ENCODE data around the gene SIRPA. TPM values are rescaled to one million over a fixed set of nuclear protein-coding genes. Genes with fewer than 3 reads are reported as not detected.

Gene SIRPA
- total and polyA plus RNA-seq, 2 experiments from 2014 or later, result 93.3 to 101 TPM

DNA sequence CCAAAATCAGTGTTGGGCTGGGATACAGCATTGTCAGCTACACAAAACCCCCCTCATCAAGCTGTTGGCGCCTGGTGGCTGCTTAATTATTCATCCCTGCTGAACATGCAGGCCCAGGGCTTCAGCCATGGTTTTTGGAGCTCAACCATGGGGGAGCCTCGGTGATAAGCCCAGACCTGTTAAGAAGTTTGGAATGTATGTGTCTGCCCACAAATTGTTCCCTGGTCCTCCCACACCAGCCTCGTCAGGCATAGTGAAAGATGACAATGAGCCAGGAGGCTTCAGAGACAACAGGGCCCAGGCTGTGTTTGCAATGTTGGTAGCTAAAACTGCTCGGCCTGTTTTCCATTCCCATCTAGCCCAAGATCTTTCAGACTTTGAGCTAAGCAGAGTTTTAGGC, 34.8 kb upstream of the SIRPA start:
- peak overlapping the region; percentile 97 for H3K27ac ChIP-seq
- H3K27me3 ChIP-seq (replicated peaks; ENCODE audit: insufficient read depth), result no peaks in the 10 kb centered on the region
- no peaks in the 10 kb centered on the region for H3K9me2 ChIP-seq (ENCODE audit: insufficient read depth)
- peaks cover 42% of the 10 kb centered on the region for H3F3A ChIP-seq (ENCODE audit: insufficient read depth)
- peak overlapping the region; percentile 82 for H3K9ac ChIP-seq
- 13% methylated on average over 4 of the region's 4 CpGs for WGBS, 2 experiments (ENCODE audit: low coverage in 1 of 2, low lambda C conversion rate in 2 of 2, missing lambda C conversion rate in 2 of 2)
- no peak overlapping the region for H3K4me3 ChIP-seq
- TF ChIP-seq EZH2phosphoT487 (IDR thresholded peaks at IDR 0.05; ENCODE audit: insufficient read depth, low read depth), result no peak
- no peak for TF ChIP-seq EZH2 (IDR thresholded peaks at IDR 0.05; ENCODE audit: insufficient read depth, poor library complexity, severe bottlenecking)
- peak overlapping the region; percentile 9 for H2AFZ ChIP-seq
- H3K4me1 ChIP-seq (ENCODE audit: insufficient read depth), result peaks cover 40% of the 10 kb centered on the region
- H3K9me3 ChIP-seq (ENCODE audit: low read depth), result no peaks in the 10 kb centered on the region
- H3K4me2 ChIP-seq (ENCODE audit: unreplicated experiment), result peak overlapping the region; percentile 81
- H4K20me1 ChIP-seq (ENCODE audit: insufficient read depth), result no peaks in the 10 kb centered on the region
- in situ Hi-C loops (cut with MboI), result no loop called here
- peak; percentile 94 for DNase-seq
- no peaks in the 10 kb centered on the region for H3K79me2 ChIP-seq (ENCODE audit: insufficient read depth)
- no peaks in the 10 kb centered on the region for H3K36me3 ChIP-seq (ENCODE audit: low read depth)

DNA sequence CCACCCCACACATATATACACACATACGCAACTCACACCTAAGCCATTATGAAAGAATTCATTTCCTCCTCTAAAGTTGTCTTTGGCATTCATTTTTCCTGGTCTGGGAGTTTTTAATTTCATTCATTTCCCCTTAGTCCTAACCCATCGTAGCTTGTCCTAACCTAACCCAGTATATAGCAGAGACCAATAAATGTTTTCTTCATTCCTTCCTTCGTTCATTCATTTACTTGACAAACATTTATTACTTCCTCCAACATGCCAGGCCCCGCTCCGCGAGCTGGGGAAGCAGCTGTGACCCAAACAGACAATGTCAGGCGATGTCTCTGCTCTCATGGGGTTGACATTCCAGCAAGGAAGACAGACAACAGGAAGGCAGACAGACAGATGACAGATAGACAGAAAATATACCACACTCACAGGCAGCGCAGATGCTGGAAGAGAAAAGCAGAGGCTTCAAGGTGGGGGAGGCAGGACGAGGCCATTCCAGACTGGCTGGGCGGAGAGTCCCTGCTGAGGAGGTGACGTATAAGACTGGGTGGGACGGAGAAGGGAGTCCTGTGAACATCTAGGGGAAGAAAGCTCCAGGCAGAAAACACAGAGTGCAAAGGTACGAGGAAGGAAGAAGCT, 33.7 kb upstream of the SIRPA start:
- peak overlapping the region; percentile 97 for H3K27ac ChIP-seq
- no peaks in the 10 kb centered on the region for H3K27me3 ChIP-seq (replicated peaks; ENCODE audit: insufficient read depth)
- peak; percentile 88 for DNase-seq
- no peaks in the 10 kb centered on the region for H3K9me2 ChIP-seq (ENCODE audit: insufficient read depth)
- TF ChIP-seq EZH2 (IDR thresholded peaks at IDR 0.05; ENCODE audit: insufficient read depth, poor library complexity, severe bottlenecking) (no peak), EZH2phosphoT487 (IDR thresholded peaks at IDR 0.05; ENCODE audit: insufficient read depth, low read depth) (no peak)
- H3K4me3 ChIP-seq, result peak overlapping the region; percentile 62
- no peaks in the 10 kb centered on the region for H3K79me2 ChIP-seq (ENCODE audit: insufficient read depth)
- in situ Hi-C loops (cut with MboI), result no loop called here
- H3K9ac ChIP-seq, result peak overlapping the region; percentile 82
- no peaks in the 10 kb centered on the region for H4K20me1 ChIP-seq (ENCODE audit: insufficient read depth)
- H3F3A ChIP-seq (ENCODE audit: insufficient read depth), result peaks cover 42% of the 10 kb centered on the region
- WGBS, 2 experiments (ENCODE audit: low coverage in 1 of 2, low lambda C conversion rate in 2 of 2, missing lambda C conversion rate in 2 of 2), result 15 to 16% methylated on average over 13 of the region's 13 CpGs
- H3K36me3 ChIP-seq (ENCODE audit: low read depth), result no peaks in the 10 kb centered on the region
- H3K4me2 ChIP-seq (ENCODE audit: unreplicated experiment), result peak overlapping the region; percentile 81
- H2AFZ ChIP-seq, result peak overlapping the region; percentile 85
- no peaks in the 10 kb centered on the region for H3K9me3 ChIP-seq (ENCODE audit: low read depth)
- peaks cover 40% of the 10 kb centered on the region for H3K4me1 ChIP-seq (ENCODE audit: insufficient read depth)

DNA sequence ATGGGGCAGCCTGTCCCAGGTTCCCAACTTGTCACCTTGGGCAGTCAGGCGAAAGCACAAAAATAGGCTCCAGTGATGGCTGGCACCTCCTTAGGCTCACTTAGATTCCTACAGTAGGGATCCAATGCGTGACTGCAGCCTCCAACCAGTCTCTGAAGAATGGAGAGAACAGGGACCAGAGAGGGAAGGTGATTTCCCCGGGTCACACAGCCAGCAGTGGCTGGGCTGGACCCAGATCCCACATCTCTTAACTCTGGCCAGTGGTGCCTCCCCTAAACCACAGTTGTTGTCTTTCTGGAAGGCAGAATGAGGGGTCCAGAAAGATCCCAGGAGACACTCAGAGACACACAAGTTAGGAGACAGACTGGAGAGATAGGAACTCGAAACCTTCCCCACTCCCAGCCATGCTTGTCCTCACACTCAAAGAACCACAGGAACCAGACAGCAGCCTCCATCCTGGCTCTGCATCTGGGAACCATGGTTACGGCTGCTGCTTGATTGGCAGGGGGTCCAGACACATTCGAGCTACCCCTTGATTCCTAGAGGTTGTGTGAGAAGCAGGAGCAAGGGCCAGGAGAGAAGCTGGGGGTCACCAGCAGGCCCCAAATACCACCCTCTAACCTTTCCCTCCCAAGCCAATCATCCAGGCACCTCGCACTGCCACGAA, 33.1 kb upstream of the SIRPA start:
- in situ Hi-C loops (cut with MboI), result no loop called here
- H3K9me3 ChIP-seq (ENCODE audit: low read depth), result no peaks in the 10 kb centered on the region
- H3K36me3 ChIP-seq (ENCODE audit: low read depth), result no peaks in the 10 kb centered on the region
- peaks cover 40% of the 10 kb centered on the region for H3K4me1 ChIP-seq (ENCODE audit: insufficient read depth)
- no peaks in the 10 kb centered on the region for H3K27me3 ChIP-seq (replicated peaks; ENCODE audit: insufficient read depth)
- peak overlapping the region; percentile 82 for H3K9ac ChIP-seq
- peak overlapping the region; percentile 62 for H3K4me3 ChIP-seq
- H2AFZ ChIP-seq, result peak overlapping the region; percentile 85
- TF ChIP-seq EZH2phosphoT487 (IDR thresholded peaks at IDR 0.05; ENCODE audit: insufficient read depth, low read depth), result no peak
- no peak for TF ChIP-seq EZH2 (IDR thresholded peaks at IDR 0.05; ENCODE audit: insufficient read depth, poor library complexity, severe bottlenecking)
- H3K27ac ChIP-seq, result peak overlapping the region; percentile 97
- peaks cover 42% of the 10 kb centered on the region for H3F3A ChIP-seq (ENCODE audit: insufficient read depth)
- 43 to 46% methylated on average over 8 of the region's 8 CpGs for WGBS, 2 experiments (ENCODE audit: low coverage in 1 of 2, low lambda C conversion rate in 2 of 2, missing lambda C conversion rate in 2 of 2)
- H3K4me2 ChIP-seq (ENCODE audit: unreplicated experiment), result peak overlapping the region; percentile 81
- no peak for DNase-seq
- no peaks in the 10 kb centered on the region for H3K9me2 ChIP-seq (ENCODE audit: insufficient read depth)
- H3K79me2 ChIP-seq (ENCODE audit: insufficient read depth), result no peaks in the 10 kb centered on the region
- no peaks in the 10 kb centered on the region for H4K20me1 ChIP-seq (ENCODE audit: insufficient read depth)

DNA sequence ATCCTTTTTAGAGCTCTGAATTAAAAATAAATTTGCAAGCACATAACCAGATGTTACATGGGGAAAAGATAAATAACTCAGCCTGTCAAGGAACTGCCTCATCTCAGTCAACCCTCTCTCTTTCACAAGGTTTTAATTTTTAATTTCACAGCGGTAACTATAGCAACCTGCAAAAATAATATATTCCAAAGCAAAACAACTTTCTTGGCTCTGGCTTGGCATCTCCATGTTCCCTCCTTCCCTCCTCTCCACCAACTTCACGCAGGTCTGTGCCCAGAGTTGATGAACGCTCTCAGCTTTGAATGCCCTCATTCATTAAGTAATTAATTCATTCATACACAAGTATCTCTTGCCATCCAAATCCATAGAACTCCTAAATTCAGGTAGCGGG, 32.5 kb upstream of the SIRPA start:
- DNase-seq, result peak; percentile 33
- H3K9ac ChIP-seq, result peak overlapping the region; percentile 82
- no peak overlapping the region for H3K4me3 ChIP-seq
- H3K36me3 ChIP-seq (ENCODE audit: low read depth), result no peaks in the 10 kb centered on the region
- no peaks in the 10 kb centered on the region for H3K9me3 ChIP-seq (ENCODE audit: low read depth)
- H3K9me2 ChIP-seq (ENCODE audit: insufficient read depth), result no peaks in the 10 kb centered on the region
- WGBS, 2 experiments (ENCODE audit: low coverage in 1 of 2, low lambda C conversion rate in 2 of 2, missing lambda C conversion rate in 2 of 2), result 65 to 67% methylated on average over 4 of the region's 4 CpGs
- H3F3A ChIP-seq (ENCODE audit: insufficient read depth), result peaks cover 42% of the 10 kb centered on the region
- H3K27me3 ChIP-seq (replicated peaks; ENCODE audit: insufficient read depth), result no peaks in the 10 kb centered on the region
- no peak for TF ChIP-seq EZH2phosphoT487 (IDR thresholded peaks at IDR 0.05; ENCODE audit: insufficient read depth, low read depth)
- no peak for TF ChIP-seq EZH2 (IDR thresholded peaks at IDR 0.05; ENCODE audit: insufficient read depth, poor library complexity, severe bottlenecking)
- peaks cover 40% of the 10 kb centered on the region for H3K4me1 ChIP-seq (ENCODE audit: insufficient read depth)
- no peak overlapping the region for H3K4me2 ChIP-seq (ENCODE audit: unreplicated experiment)
- H2AFZ ChIP-seq, result no peak overlapping the region
- in situ Hi-C loops (cut with MboI), result no loop called here
- no peaks in the 10 kb centered on the region for H3K79me2 ChIP-seq (ENCODE audit: insufficient read depth)
- peak overlapping the region; percentile 97 for H3K27ac ChIP-seq
- H4K20me1 ChIP-seq (ENCODE audit: insufficient read depth), result no peaks in the 10 kb centered on the region

All from GM23248 (cell line).